GM06990 (cell line): ENCODE data around the gene MRPL10.
A peak's percentile ranks its signal among the peaks of the same experiment; 100 is the strongest.

ENCODE experiments used
- DNase-seq: peaks from one replicate; pipeline ENCODE4 v3.0.0-alpha.2; 2011; ENCODE audit not compliant: insufficient read length; ENCODE audit errors: extremely low read depth
- H3K27me3 ChIP-seq: replicated peaks from 2 replicates; pipeline ENCODE4 v1.6.0; 2011; ENCODE audit warnings: low read length; ENCODE audit not compliant: control insufficient read depth, insufficient read depth
- H3K36me3 ChIP-seq: 2 replicates; pipeline ENCODE4 v1.5.1; 2011; ENCODE audit warnings: low read length; ENCODE audit not compliant: control insufficient read depth, insufficient read depth
- H3K4me3 ChIP-seq: replicated peaks from 2 replicates; pipeline ENCODE4 v1.5.1; 2011; ENCODE audit warnings: low read depth, mild to moderate bottlenecking, control low read depth, low read length
- CTCF ChIP-seq: IDR thresholded peaks from 2 replicates; pipeline ENCODE4 v1.5.1; 2011; ENCODE audit warnings: low read length, control low read depth, mild to moderate bottlenecking, inconsistent platforms; ENCODE audit not compliant: insufficient read depth, poor library complexity, severe bottlenecking

The MRPL10 gene

GRCh38 chr17:47848198-47848513, 16.8 kb upstream of the MRPL10 start:
- DNase-seq: no peak
- H3K4me3 ChIP-seq: no peak overlapping the region
- no peaks in the 10 kb centered on the region for H3K36me3 ChIP-seq
- no peak for TF ChIP-seq CTCF
- H3K27me3 ChIP-seq: peaks cover 5% of the 10 kb centered on the region

GRCh38 chr17:47847341-47848197, 16.2 kb upstream of the MRPL10 start:
- no peak for DNase-seq
- Histone ChIP-seq H3K36me3 (no peaks in the 10 kb centered on the region), H3K27me3 (peaks cover 4% of the 10 kb centered on the region; the same call in 1 of the 2 replicates), H3K4me3 (no peak overlapping the region)
- peak; percentile 26 for TF ChIP-seq CTCF

- no peaks in the 10 kb centered on the region for H3K36me3 ChIP-seq
- H3K27me3 ChIP-seq: peaks cover 4% of the 10 kb centered on the region; the same call in 1 of the 2 replicates
- TF ChIP-seq CTCF: no peak
- H3K4me3 ChIP-seq: no peak overlapping the region
- no peak for DNase-seq
Observed at GRCh38 chr17:47846716-47847340, 15.5 kb upstream of the MRPL10 start.

GRCh38 chr17:47845716-47846075, 14.4 kb upstream of the MRPL10 start:
- TF ChIP-seq CTCF: no peak
- no peak for DNase-seq
- Histone ChIP-seq H3K36me3 (no peaks in the 10 kb centered on the region), H3K4me3 (no peak overlapping the region), H3K27me3 (peaks cover 2% of the 10 kb centered on the region; the same call in 1 of the 2 replicates)

- Histone ChIP-seq H3K36me3 (no peaks in the 10 kb centered on the region), H3K4me3 (no peak overlapping the region), H3K27me3 (peaks cover 2% of the 10 kb centered on the region; the same call in 1 of the 2 replicates)
- DNase-seq: no peak
- peak; percentile 18 for TF ChIP-seq CTCF
Observed at GRCh38 chr17:47844814-47845715, 13.7 kb upstream of the MRPL10 start.
